T47D (cell line): ENCODE measurements around the gene OR8G5.

Source experiments
- DNase-seq, 2 experiments: peaks; one replicate each; pipeline versions ENCODE4 v3.0.0 to v3.0.0-alpha.2; 2011 to 2012; ENCODE audit warnings: low read depth in 1 of 2, low spot score in 1 of 2
- JUND ChIP-seq: IDR thresholded peaks from 2 replicates; pipeline ENCODE4 v1.6.1; 2012; ENCODE audit warnings: low read depth
- in situ Hi-C: cut with HindIII; loops from 2 replicates; pipeline ENCODE4 v1.10.0; 2016; ENCODE audit warnings: low sequenced_read_pairs, low pct_unique_long_range_greater_than_20kb

Gene OR8G5

DNA sequence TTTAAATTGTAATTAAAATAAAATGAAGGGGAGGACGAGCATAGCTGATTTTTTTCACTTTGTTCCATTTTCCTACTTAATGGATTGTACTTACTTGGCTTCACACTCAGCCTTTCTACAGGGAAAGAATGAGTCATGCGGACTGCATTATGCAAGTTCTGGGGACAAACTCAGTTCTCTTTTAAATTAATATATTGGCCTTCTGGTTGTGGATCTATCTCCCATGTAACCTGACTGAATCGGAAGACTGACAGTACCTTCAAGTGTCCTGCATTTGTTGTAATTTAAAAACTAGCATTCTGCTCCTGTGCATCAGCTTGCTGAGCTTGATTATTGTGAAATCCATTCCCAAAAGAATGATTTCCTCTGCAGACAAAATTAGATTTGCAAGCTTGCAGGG is 45.4 kb downstream of the OR8G5 start:
- in situ Hi-C loops, result no loop called here

GRCh38 chr11:124302347-124303125 is 46.4 kb downstream of the OR8G5 start:
- TF ChIP-seq JUND, result no peak
- in situ Hi-C loops, result no loop called here
- peak in 1 of 2 experiments; percentile 27 for DNase-seq

More for the DNA sequence above, 45.4 kb downstream of the OR8G5 start:
- TF ChIP-seq JUND, result no peak
- DNase-seq, result no peak

DNA sequence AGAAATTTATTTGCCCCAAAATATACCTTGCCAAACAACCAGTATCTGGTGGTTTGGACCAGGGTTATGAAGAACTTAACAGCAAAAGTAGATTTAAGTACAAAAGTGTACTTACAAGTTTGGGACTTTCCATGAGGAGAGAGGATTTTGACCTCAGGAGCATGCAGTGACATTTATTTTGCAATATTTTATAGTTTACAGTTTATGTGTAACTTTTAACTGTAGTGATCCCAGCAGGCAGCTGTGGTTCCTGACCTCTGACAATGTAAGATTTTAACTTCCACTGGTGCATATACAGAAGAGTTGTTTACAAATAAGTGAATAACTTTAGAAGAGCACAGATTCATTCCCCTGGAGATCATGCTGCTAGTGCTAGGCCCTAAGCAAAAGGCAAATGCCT is 50.9 kb downstream of the OR8G5 start:
- no peak for DNase-seq
- no peak for TF ChIP-seq JUND
- in situ Hi-C loops, result no loop called here

DNA sequence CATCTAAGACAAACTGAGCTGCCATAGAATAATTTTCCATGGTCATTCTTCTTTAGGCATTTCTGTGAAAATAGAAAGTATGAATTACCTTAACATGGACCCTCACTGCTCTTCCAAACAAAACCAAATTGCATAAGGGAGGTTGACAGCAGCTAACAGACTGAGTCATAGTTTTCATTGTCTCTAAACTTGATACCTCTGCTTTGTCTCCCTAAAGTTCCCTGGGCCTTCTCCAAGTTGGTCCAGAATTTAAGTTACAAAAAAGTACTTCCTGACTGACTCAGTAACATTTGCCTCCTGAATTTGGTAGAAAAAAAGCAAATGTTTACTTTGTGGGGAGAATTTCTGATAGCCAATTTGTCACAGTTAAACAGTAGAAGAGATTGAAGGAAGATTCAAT is 54.5 kb downstream of the OR8G5 start:
- TF ChIP-seq JUND, result no peak
- no peak for DNase-seq
- in situ Hi-C loops, result no loop called here

- in situ Hi-C loops, result no loop called here
- TF ChIP-seq JUND, result no peak
- DNase-seq, result no peak
Observed at GRCh38 chr11:124311269-124311668, 55.1 kb downstream of the OR8G5 start.

DNA sequence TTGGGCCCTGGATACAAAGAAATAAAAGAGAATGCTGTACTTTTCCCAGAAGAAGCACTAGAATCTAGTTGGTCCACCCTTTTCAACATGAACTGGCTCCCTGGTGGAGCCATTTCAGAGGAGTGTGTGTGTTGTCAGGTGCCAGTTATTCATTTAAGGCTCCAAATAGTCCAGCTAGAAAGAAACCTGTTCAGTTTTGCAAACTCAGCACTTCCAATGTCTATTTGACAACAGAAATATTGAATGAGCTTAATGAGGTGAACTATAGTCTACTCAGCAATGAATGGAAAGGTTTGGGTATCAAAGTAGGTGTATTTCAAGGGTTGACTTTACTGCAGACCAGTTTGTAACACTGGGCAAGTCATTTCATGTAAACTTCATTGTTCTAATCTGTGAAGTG is 55.5 kb downstream of the OR8G5 start:
- TF ChIP-seq JUND, result no peak
- no peak for DNase-seq
- in situ Hi-C loops, result no loop called here

DNA sequence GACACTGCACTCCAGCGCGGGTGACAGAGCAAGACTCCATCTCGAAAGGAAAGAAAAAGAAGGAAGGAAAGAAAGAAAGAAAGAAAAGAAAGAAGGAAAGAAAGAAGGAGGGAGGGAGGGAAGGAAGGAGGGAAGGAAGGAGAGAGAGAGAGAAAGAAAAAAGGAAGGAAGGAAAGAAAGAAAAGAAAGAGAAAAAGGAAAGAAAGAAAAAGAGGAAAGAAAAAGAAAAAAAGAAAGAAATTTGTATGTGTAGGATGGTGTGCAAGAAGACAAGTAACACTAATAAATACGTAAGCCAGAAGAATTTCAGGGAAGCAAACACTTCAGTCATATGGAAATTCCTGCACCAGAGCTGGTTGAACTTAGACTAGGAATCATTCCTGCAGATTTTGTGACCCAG is 57.0 kb downstream of the OR8G5 start:
- no peak for TF ChIP-seq JUND
- in situ Hi-C loops, result no loop called here
- no peak for DNase-seq

- in situ Hi-C loops, result no loop called here
Observed at GRCh38 chr11:124313849-124314248, 57.7 kb downstream of the OR8G5 start, which contains the start of gene OR8D1. Gene OR8D1, minus strand, starts transcription at chr11:124313949. Its CDS starts 3,183 bp downstream, at chr11:124310766.

DNA sequence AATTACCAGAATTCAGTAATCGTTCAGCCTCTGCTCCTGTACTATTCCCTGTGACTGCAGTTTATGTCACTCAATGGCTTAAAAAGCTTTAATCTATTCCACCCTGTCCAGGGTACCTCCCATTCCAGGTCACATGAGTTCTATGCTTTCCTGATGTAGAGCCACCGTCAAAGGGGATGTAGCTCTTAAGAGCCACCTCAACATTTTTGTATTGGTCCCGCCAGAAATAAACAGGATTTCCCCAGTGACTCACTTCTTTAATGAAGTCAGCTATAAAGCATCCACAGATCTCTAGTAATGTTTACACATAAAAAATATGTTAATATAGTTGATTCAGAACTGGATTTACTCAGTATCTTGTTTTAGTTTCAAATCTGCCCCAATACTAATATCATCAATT is 58.9 kb downstream of the OR8G5 start:
- TF ChIP-seq JUND, result no peak
- in situ Hi-C loops, result no loop called here
- DNase-seq, result no peak

More at GRCh38 chr11:124313849-124314248, 57.7 kb downstream of the OR8G5 start, which contains the start of gene OR8D1:
- no peak for TF ChIP-seq JUND
- DNase-seq, result no peak
